Endodermal cell (in vitro differentiated cells): ENCODE results near the gene DENND1A. TPM values are rescaled to one million over a fixed set of nuclear protein-coding genes. Genes with fewer than 3 reads are reported as not detected.

Source experiments
- DNase-seq: peaks from one replicate; pipeline ENCODE4 v3.0.0-alpha.2; 2017
- H3K27ac ChIP-seq: 2 replicates; pipeline ENCODE4 v1.5.1; 2013; ENCODE audit warnings: mild to moderate bottlenecking, low read depth, low read length, moderate library complexity
- H3K27me3 ChIP-seq: 2 replicates; pipeline ENCODE4 v1.6.1; 2013; ENCODE audit warnings: mild to moderate bottlenecking, low read length, moderate library complexity; ENCODE audit not compliant: insufficient read depth, control insufficient read depth, poor library complexity, severe bottlenecking
- H3K36me3 ChIP-seq: 2 replicates; pipeline ENCODE4 v1.7.0; 2013; ENCODE audit warnings: mild to moderate bottlenecking, low read length, moderate library complexity; ENCODE audit not compliant: control insufficient read depth, insufficient read depth
- H3K4me1 ChIP-seq: one replicate; pipeline ENCODE4 v1.7.0; 2013; ENCODE audit warnings: low read length; ENCODE audit not compliant: control insufficient read depth, insufficient read depth
- H3K4me3 ChIP-seq: 2 replicates; pipeline ENCODE4 v1.5.1; 2013; ENCODE audit warnings: mild to moderate bottlenecking, low read length, moderate library complexity
- H3K9ac ChIP-seq: 2 replicates; pipeline ENCODE4 v1.6.1; 2013; ENCODE audit warnings: mild to moderate bottlenecking, low read length, moderate library complexity; ENCODE audit not compliant: poor library complexity, severe bottlenecking; ENCODE audit errors: extremely low read depth
- H3K9me3 ChIP-seq: 2 replicates; pipeline ENCODE4 v1.6.1; 2013; ENCODE audit warnings: mild to moderate bottlenecking, low read length, moderate library complexity; ENCODE audit not compliant: control insufficient read depth
- H3K27ac Mint-ChIP-seq: 2 replicates; pipeline ENCODE4 v1.8.0; 2020; ENCODE audit warnings: mixed read lengths
- H3K27me3 Mint-ChIP-seq: 2 replicates; pipeline ENCODE4 v1.8.0; 2021; ENCODE audit warnings: mild to moderate bottlenecking, mixed read lengths; ENCODE audit not compliant: insufficient read depth
- H3K36me3 Mint-ChIP-seq: 2 replicates; pipeline ENCODE4 v1.8.0; 2020; ENCODE audit warnings: low read depth, mixed read lengths
- H3K4me1 Mint-ChIP-seq: 2 replicates; pipeline ENCODE4 v1.8.0; 2020; ENCODE audit warnings: mixed read lengths
- H3K4me3 Mint-ChIP-seq: 2 replicates; pipeline ENCODE4 v1.8.0; 2020; ENCODE audit warnings: mild to moderate bottlenecking, moderate library complexity, mixed read lengths
- H3K9me3 Mint-ChIP-seq: 2 replicates; pipeline ENCODE4 v1.8.0; 2020; ENCODE audit warnings: mild to moderate bottlenecking, mixed read lengths
- CTCF ChIP-seq: fragments of 200-600 bp; sonication (generic); conservative IDR thresholded peaks from 2 replicates; pipeline ENCODE4 v1.5.0; 2021; ENCODE audit warnings: antibody characterized with exemption, mild to moderate bottlenecking
- WGBS, 2 experiments: methylation state at CpG; one replicate each; pipeline versions ENCODE4 v1.1.5 to v1.1.7; 2013; ENCODE audit warnings: missing lambda C conversion rate in 2 of 2, mixed read lengths in 1 of 2; ENCODE audit not compliant: insufficient coverage in 1 of 2, insufficient read length in 1 of 2; 5-methylcytosine and 5-hydroxymethylcytosine counted together
- total RNA-seq, 2 donors: library from RNA; stranded (reverse); fragmentation: NEBNext Ultra II Directional in 1 of 2; extraction: Animal tissue kit (Norgen Biotek cat#: 25700) in 1 of 2; gene quantifications; 2 replicates in 1 of 2; 3 replicates in 1 of 2; pipeline ENCODE4 v1.2.1, GENCODE V29; 2021

The DENND1A gene
- total RNA-seq, 2 donors from 2014 or later, result 29.5 to 38.4 TPM

- peaks cover 16% of the 10 kb centered on the region for H3K4me1 Mint-ChIP-seq
- no peaks in the 10 kb centered on the region for H3K36me3 Mint-ChIP-seq
- Histone ChIP-seq H3K27ac (no peak overlapping the region), H3K4me1 (peaks cover 9% of the 10 kb centered on the region), H3K9ac (no peak overlapping the region), H3K9me3 (no peaks in the 10 kb centered on the region), H3K27me3 (no peaks in the 10 kb centered on the region), H3K36me3 (no peaks in the 10 kb centered on the region), H3K4me3 (no peak overlapping the region)
- H3K27me3 Mint-ChIP-seq, result no peaks in the 10 kb centered on the region
- DNase-seq, result no peak
- no peak overlapping the region for H3K4me3 Mint-ChIP-seq
- WGBS, 2 experiments, result 72 to 79% methylated on average over 2 of the region's 2 CpGs
- no peak overlapping the region for H3K27ac Mint-ChIP-seq
- TF ChIP-seq CTCF, result no peak
- no peaks in the 10 kb centered on the region for H3K9me3 Mint-ChIP-seq
Measured at GRCh38 chr9:123601828-123602227, 328.1 kb downstream of the DENND1A start.

DNA sequence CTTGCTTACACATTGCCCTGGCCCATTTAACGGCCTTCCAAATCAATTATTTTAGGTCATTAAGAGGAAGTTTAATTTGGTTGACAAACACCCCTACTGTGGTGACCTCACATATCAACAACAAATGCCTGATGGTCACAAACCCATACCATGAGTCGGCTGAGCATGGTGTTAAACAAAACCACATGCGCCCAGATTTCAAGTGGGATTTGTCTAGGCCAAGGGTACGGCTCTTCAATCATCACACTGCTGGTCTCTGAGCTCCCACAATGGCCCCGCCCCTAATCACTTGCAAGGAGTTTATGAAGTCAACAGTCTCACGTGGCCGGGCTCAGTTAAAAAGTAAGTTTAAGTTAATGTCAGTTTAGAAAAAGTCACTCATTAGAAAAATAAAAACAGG lies 330.1 kb downstream of the DENND1A start:
- Histone ChIP-seq H3K36me3 (no peaks in the 10 kb centered on the region), H3K9ac (no peak overlapping the region), H3K4me1 (peaks cover 5% of the 10 kb centered on the region), H3K9me3 (no peaks in the 10 kb centered on the region), H3K27ac (no peak overlapping the region), H3K27me3 (no peaks in the 10 kb centered on the region), H3K4me3 (no peak overlapping the region)
- Mint-ChIP-seq H3K36me3 (no peaks in the 10 kb centered on the region), H3K4me3 (no peak overlapping the region), H3K4me1 (peaks cover 12% of the 10 kb centered on the region), H3K27ac (no peak overlapping the region), H3K9me3 (no peaks in the 10 kb centered on the region), H3K27me3 (no peaks in the 10 kb centered on the region)
- WGBS, 2 experiments, result 94 to 96% methylated on average over 5 to 7 of the region's 7 CpGs
- peak; percentile 34 for DNase-seq
- no peak for TF ChIP-seq CTCF

DNA sequence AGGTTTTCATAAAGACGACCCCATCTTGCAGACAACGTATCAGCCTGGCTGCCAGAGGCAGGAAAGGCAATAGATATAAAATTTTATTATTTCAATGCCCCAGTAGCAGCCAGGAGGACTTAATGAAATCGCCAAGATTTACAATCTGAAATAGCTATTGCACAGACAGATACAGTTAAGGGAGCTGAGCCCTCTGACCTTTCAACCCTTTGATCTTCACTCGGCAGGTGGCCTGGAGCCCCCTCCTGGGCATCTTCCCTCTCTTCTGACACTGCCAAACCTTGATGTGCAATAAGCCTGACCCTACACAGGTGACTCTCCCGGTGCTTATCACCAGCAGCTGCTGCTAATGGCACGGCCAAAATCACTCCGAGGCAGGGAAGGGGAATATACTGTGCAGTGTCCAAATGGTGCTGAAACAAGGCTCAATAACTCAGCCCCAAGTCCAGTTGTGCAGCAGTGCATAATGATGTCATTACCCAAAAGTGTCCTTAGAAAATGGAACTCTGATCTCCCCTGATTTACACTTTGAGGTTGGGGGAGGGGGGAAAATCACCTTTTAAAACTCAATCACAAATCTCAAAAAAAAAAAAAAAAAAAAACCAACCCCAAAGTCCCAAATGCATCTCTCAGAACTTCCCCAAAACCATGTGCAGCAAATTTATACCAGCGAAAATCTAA lies 331.9 kb downstream of the DENND1A start:
- no peaks in the 10 kb centered on the region for H3K27me3 ChIP-seq
- TF ChIP-seq CTCF, result peak; percentile 14
- H3K9ac ChIP-seq, result no peak overlapping the region
- no peaks in the 10 kb centered on the region for H3K4me1 ChIP-seq
- Mint-ChIP-seq H3K27ac (no peak overlapping the region), H3K36me3 (no peaks in the 10 kb centered on the region), H3K4me1 (peaks cover 7% of the 10 kb centered on the region), H3K9me3 (no peaks in the 10 kb centered on the region), H3K27me3 (no peaks in the 10 kb centered on the region), H3K4me3 (no peak overlapping the region)
- WGBS, 2 experiments, result 84 to 98% methylated on average over 4 to 8 of the region's 8 CpGs
- no peak overlapping the region for H3K4me3 ChIP-seq
- DNase-seq, result peak; percentile 51
- H3K36me3 ChIP-seq, result no peaks in the 10 kb centered on the region
- no peaks in the 10 kb centered on the region for H3K9me3 ChIP-seq
- H3K27ac ChIP-seq, result no peak overlapping the region
